ENCODE measurements around the gene TRIM54. TPM values are rescaled to one million over a fixed set of nuclear protein-coding genes. Genes with fewer than 3 reads are reported as not detected.

The TRIM54 gene
- polyA plus RNA-seq, 3 donors: not detected

- H3K9me3 ChIP-seq (replicated peaks in 1 of 2; ENCODE audit: control insufficient read depth in 1 of 2, insufficient read depth in 1 of 2, low read length in 2 of 2): no peaks in the 10 kb centered on the region
- H2AFZ ChIP-seq (ENCODE audit: insufficient read depth, low read depth, low read length, poor library complexity, severe bottlenecking): no peak overlapping the region
- H3K27ac Mint-ChIP-seq: no peak overlapping the region
- no peak overlapping the region for H3K9ac ChIP-seq (ENCODE audit: insufficient read depth, low read length, poor library complexity, severe bottlenecking)
- H3K36me3 Mint-ChIP-seq: no peaks in the 10 kb centered on the region
- intact Hi-C loops (cut with micrococcal nuclease): no loop called here
- H3K4me3 ChIP-seq (replicated peaks in 1 of 3; ENCODE audit: low read depth in 2 of 3, low read length in 3 of 3): no peak overlapping the region
- H3K4me3 Mint-ChIP-seq: no peak overlapping the region
- peaks cover 0 to 4% of the 10 kb centered on the region in 2 donors for H3K4me1 ChIP-seq (ENCODE audit: control insufficient read depth in 1 of 2, insufficient read depth in 2 of 2, low read length in 2 of 2)
- H3K9me3 Mint-ChIP-seq: no peaks in the 10 kb centered on the region
- no peaks in the 10 kb centered on the region for H3K27me3 ChIP-seq (ENCODE audit: control insufficient read depth in 2 of 2, insufficient read depth in 2 of 2, low read length in 2 of 2)
- peaks cover 2% of the 10 kb centered on the region for H3K4me1 Mint-ChIP-seq
- H3K4me2 ChIP-seq (replicated peaks; ENCODE audit: extremely low read depth, low read length, poor library complexity, severe bottlenecking): no peak overlapping the region
- H3K27ac ChIP-seq (ENCODE audit: low read depth in 1 of 2, low read length in 2 of 2): no peak overlapping the region
- peaks cover 2 to 7% (median 7%) of the 10 kb centered on the region in 3 donors for H3K27me3 Mint-ChIP-seq (ENCODE audit: low read depth in 3 of 3)
- H4K20me1 ChIP-seq (ENCODE audit: insufficient read depth, low read length): no peaks in the 10 kb centered on the region
- DNase-seq: no peak
- no peaks in the 10 kb centered on the region for H3K79me2 ChIP-seq (ENCODE audit: insufficient read depth, low read length)
- no peaks in the 10 kb centered on the region for H3K36me3 ChIP-seq (replicated peaks in 1 of 2; ENCODE audit: control insufficient read depth in 1 of 2, insufficient read depth in 2 of 2, low read length in 2 of 2)
- no CpG with 5 or more reads among the region's 6 CpGs for WGBS (ENCODE audit: insufficient coverage)
- no peak for TF ChIP-seq CTCF (IDR thresholded peaks at IDR 0.05)
These were observed 3.3 kb downstream of the TRIM54 start for GRCh38 chr2:27285481-27285880.

GRCh38 chr2:27288610-27289009 is 6.4 kb downstream of the TRIM54 start:
- Histone ChIP-seq H3K4me3 (replicated peaks in 1 of 3; ENCODE audit: low read depth in 2 of 3, low read length in 3 of 3) (no peak overlapping the region), H3K4me1 (ENCODE audit: control insufficient read depth in 1 of 2, insufficient read depth in 2 of 2, low read length in 2 of 2) (peaks cover 0 to 7% of the 10 kb centered on the region in 2 donors), H3K27ac (ENCODE audit: low read depth in 1 of 2, low read length in 2 of 2) (no peak overlapping the region), H3K27me3 (ENCODE audit: control insufficient read depth in 2 of 2, insufficient read depth in 2 of 2, low read length in 2 of 2) (no peaks in the 10 kb centered on the region), H3K9ac (ENCODE audit: insufficient read depth, low read length, poor library complexity, severe bottlenecking) (no peak overlapping the region), H2AFZ (ENCODE audit: insufficient read depth, low read depth, low read length, poor library complexity, severe bottlenecking) (no peak overlapping the region), H3K36me3 (replicated peaks in 1 of 2; ENCODE audit: control insufficient read depth in 1 of 2, insufficient read depth in 2 of 2, low read length in 2 of 2) (no peaks in the 10 kb centered on the region), H3K9me3 (replicated peaks in 1 of 2; ENCODE audit: control insufficient read depth in 1 of 2, insufficient read depth in 1 of 2, low read length in 2 of 2) (no peaks in the 10 kb centered on the region), H3K4me2 (replicated peaks; ENCODE audit: extremely low read depth, low read length, poor library complexity, severe bottlenecking) (no peak overlapping the region), H4K20me1 (ENCODE audit: insufficient read depth, low read length) (no peaks in the 10 kb centered on the region), H3K79me2 (ENCODE audit: insufficient read depth, low read length) (no peaks in the 10 kb centered on the region)
- DNase-seq: no peak
- TF ChIP-seq CTCF (IDR thresholded peaks at IDR 0.05): no peak
- Mint-ChIP-seq H3K36me3 (no peaks in the 10 kb centered on the region), H3K27me3 (ENCODE audit: low read depth in 3 of 3) (peaks cover 1 to 7% (median 4%) of the 10 kb centered on the region in 3 donors), H3K4me3 (no peak overlapping the region), H3K4me1 (peaks cover 2% of the 10 kb centered on the region), H3K27ac (no peak overlapping the region), H3K9me3 (no peaks in the 10 kb centered on the region)
- intact Hi-C loops (cut with micrococcal nuclease): no loop called here
- no CpG with 5 or more reads among the region's 3 CpGs for WGBS (ENCODE audit: insufficient coverage)

All from CD14-positive monocyte (primary cell).